GM04504 (cell line): Measurements from ENCODE around the gene SLC12A3.
"Not testable (repeated sequence)": the region's sequence is repeated elsewhere in the genome, so short reads cannot be mapped to it uniquely, and the experiment has no call there.

ENCODE experiments used
- DNase-seq: peaks from one replicate; pipeline ENCODE4 v3.0.0-alpha.2; 2012; ENCODE audit warnings: low read depth

The SLC12A3 gene

GRCh38 chr16:56869513-56870275, 4.7 kb downstream of the SLC12A3 start:
- DNase-seq: no peak

DNA sequence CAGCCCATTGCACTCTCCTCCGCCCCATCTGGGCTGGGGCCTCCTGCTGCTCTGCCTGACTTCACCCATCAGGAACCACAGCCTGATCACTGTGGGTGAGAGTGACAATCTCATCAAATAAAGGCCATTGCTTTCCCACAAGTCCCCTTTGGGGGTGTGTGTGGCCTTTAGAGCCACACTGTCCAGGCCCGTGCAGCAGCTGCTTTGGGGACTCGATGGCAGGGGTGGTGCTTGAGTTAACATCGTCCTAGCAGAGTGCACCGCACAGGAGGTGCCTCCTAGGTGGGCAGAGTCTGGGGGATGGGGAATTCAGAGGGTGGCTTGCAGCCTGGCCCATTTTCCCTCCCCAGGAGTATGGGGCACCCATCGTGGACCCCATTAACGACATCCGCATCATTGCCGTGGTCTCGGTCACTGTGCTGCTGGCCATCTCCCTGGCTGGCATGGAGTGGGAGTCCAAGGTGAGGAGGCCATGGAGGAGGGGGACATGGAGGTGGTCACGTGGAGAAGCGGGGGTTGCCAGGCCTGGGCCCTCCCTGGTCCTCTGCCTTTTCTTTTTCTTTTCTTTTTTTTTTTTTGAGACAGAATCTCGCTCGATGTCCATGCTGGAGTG, 5.4 kb downstream of the SLC12A3 start:
- DNase-seq: no peak

- DNase-seq: peak; percentile 67
These were observed 6.2 kb downstream of the SLC12A3 start for GRCh38 chr16:56871172-56871593.

GRCh38 chr16:56872863-56873391, 7.9 kb downstream of the SLC12A3 start:
- DNase-seq: no peak

- no peak for DNase-seq
These were observed 9.8 kb downstream of the SLC12A3 start for GRCh38 chr16:56874800-56875199.

DNA sequence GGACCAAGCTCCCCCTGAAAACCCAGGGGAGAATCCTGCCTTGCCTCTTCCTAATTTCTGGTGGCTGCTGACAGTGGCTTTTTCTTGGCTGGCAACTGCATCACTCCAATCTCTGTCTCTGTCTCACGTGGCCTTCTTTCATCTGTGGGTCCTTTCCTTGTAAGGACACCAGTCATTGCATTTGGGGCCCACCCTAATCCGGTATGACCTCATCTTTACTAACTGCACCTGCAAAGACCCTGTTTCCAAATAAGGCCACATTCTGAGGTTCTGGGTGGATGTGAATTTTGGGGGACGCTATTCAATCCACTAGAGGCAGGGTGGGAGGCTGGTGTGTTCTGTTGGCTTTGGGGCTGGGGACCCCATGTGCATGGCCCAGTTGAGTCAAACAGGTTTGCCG, 11.0 kb downstream of the SLC12A3 start:
- DNase-seq: no peak

DNA sequence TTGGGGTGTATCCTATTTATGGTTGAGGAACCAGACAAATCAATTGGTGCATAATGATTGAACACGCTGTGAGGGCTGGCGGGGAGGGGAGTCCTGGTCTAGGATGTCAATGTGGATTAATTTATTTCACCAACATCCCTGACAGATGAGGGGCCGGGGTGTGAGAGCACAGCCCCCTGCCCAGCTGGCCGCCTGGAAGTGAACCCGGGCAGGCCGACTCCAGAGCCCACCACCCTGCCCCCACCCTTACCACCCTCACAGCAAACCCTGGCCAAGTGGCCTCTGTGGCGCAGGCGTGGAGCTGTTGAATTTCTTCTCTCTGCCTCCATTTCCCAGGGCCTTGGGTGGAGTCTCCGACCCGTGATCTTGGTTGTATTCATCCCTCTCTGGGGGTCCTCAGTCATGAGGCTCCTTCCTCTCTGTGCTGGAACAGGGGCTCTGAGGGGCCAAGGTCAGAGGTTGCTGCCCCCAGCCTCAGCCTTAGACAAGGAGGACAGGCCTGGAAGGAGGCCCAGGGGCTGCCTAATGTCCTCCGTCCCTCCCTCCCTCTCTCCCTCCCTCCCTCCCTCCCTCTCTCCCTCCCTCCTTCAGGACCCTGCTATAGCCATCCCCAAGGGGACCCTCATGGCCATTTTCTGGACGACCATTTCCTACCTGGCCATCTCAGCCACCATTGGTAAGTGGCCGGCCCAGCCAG, 12.6 kb downstream of the SLC12A3 start:
- no peak for DNase-seq

DNA sequence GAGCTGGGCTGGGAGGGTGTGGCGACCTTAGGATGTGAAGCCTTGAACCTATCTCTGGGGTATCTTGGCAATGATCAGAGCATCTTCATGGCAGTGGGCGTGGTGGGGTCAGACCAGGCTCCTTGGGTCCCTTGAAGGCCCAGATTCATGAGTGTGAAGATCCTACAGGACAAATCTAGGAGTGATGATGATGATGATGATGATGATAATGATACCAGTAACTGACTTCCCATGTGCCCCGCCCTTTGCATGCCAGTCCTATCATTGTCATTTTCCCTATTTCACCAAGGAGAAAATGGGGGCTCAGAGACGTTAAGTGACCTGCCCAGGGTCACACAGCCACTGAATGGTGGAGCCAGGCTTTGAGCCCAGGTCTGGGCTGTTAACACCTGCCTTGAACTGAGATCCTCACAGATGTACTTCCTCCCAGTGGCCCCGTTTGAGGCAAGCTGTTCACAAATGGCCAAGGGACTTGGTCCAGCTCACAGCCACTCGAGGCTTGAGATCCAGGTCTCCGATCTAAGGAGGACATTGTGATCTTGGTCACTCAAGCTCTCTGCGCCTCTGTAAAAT, 13.4 kb downstream of the SLC12A3 start:
- DNase-seq: no peak

DNA sequence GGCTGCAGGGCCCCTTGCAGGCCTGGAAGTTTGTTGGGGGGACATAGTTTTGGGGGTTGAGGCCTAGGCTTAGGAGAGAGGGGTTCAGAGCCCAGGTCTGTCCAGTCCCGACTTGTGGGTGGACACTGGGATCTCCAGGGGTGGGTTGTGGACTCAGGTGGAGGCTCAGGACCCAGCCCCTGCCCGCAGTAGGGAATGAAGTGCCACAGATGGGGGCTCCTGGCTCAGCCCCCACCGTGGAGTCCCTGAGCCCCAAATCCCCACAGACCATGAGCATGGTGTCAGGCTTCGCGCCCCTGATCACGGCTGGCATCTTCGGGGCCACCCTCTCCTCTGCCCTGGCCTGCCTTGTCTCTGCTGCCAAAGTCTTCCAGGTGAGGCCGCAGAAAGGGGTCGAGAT, 14.3 kb downstream of the SLC12A3 start:
- no peak for DNase-seq

GRCh38 chr16:56880176-56880575, 15.2 kb downstream of the SLC12A3 start:
- DNase-seq: no peak

- no peak for DNase-seq
These were observed 15.7 kb downstream of the SLC12A3 start for GRCh38 chr16:56880685-56881084.

DNA sequence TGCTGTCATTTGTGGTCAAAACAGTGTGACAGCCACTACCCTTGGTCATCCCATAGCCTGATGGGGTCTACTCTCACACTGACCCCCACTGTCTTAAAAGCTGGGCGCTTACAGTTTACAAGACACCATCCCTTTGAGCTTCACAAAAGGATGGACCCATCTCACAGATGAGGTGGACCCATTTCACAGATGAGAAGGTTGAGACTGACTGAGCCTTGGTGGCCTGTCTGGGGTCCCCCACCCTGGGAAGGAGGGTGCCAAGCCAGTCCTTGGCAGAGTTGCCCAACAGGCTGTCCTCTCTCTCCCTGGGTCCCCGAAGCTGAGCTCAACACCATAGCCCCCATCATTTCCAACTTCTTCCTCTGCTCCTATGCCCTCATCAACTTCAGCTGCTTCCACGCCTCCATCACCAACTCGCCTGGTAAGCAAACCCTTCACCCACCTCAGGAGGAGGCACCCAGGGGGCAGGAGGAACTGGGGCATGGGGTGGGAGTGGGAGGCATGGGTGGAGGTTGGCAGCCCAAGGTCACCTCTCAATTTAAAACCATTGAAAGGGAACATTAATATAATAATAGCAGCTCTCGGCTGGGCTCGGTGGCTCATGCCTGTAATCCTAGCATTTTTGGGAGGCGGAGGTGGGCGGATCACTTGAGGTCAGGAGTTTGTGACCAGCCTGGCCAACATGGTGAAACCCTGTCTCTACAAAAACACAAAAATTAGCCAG, 17.2 kb downstream of the SLC12A3 start:
- no peak for DNase-seq

GRCh38 chr16:56883586-56883985, 18.6 kb downstream of the SLC12A3 start:
- DNase-seq: no peak

DNA sequence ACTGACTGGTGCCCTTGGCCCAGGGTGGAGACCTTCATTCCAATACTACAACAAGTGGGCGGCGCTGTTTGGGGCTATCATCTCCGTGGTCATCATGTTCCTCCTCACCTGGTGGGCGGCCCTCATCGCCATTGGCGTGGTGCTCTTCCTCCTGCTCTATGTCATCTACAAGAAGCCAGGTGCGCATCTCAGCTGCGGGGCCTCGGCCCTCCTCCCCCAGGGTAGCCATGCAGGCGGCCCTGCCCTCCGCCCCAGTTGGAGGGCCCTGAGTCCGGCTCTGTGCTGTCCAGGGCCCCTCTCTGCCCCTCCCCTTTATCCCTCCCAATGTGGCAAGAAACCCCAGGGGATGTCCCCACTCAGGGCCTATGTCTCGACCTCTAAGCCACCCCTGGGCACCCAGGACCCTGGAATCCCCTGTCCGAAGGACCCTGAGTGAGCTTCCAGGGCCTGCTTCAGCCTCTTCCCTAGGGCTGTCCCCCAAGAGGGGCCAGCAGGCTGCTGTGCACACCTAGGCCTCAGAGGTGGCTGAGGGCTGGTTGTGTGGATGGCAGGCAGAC, 19.1 kb downstream of the SLC12A3 start:
- DNase-seq: no peak

- DNase-seq: not testable (repeated sequence)
These were observed 19.9 kb downstream of the SLC12A3 start for GRCh38 chr16:56884929-56885328.

- no peak for DNase-seq
These were observed 20.6 kb downstream of the SLC12A3 start for GRCh38 chr16:56885446-56886162.

- DNase-seq: no peak
These were observed 21.3 kb downstream of the SLC12A3 start for GRCh38 chr16:56886296-56886695.

GRCh38 chr16:56886826-56887225, 21.8 kb downstream of the SLC12A3 start:
- DNase-seq: no peak

DNA sequence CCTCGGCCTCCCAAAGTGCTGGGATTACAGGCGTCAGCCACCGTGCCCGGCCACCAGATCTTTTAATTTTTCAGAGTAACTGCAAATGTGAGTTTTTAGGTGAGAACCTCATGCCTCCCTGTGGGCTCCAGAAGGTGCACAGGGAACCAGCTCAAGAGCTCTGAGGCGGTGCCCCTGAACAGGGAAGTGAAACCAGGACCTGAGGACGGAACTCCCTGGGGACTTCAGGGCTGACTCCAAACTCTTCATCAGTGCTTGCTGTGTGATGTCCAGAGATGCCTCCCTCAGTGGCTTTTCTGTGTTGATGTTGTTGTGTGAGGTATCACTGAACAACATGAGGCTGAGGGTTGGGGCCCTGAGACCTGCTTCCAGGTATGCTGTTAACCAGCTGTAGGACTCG, 23.8 kb downstream of the SLC12A3 start:
- DNase-seq: no peak

GRCh38 chr16:56889206-56889605, 24.2 kb downstream of the SLC12A3 start:
- DNase-seq: no peak

GRCh38 chr16:56891685-56892084, 26.7 kb downstream of the SLC12A3 start:
- no peak for DNase-seq
